GM12892 (cell line): ENCODE results near the gene KRTAP3-2.

Experiments used
- POLR2A ChIP-seq: IDR thresholded peaks from 2 replicates; pipeline ENCODE4 v1.6.1; 2011; ENCODE audit warnings: low read depth, low read length, control low read depth
- POLR2AphosphoS5 ChIP-seq: IDR thresholded peaks from 2 replicates; pipeline ENCODE4 v1.6.1; 2011; ENCODE audit warnings: low read depth, low read length, control low read depth
- TAF1 ChIP-seq: IDR thresholded peaks from 2 replicates; pipeline ENCODE4 v1.6.1; 2011; ENCODE audit warnings: low read depth, mild to moderate bottlenecking, control low read depth, low read length, borderline replicate concordance

DNA sequence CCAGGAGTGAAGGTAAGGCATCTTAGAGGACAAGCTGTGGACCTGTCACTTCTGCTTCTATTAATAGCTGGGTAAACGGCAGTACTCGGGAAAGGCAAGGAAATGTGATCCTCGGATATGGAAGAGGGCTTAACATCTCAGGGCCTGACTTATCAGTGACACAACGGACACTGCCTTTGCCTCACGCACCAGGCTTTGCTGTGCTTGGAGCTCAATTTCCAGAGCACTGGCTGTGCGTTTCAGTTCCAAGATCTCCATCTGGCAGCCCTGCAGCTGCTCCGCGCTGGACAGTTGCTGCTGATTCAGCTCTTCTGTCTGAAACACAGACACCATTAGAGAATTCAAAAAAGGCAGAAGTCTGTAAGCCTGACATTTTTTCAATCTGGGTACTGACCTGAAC is 19.1 kb downstream of the KRTAP3-2 start:
- no peak for TF ChIP-seq POLR2A
- TF ChIP-seq TAF1, result no peak
- no peak for TF ChIP-seq POLR2AphosphoS5
